ENCODE measurements around the gene PGAM2.
A peak's percentile ranks its signal among the peaks of the same experiment; 100 is the strongest.
"Not testable (repeated sequence)": the region's sequence is repeated elsewhere in the genome, so short reads cannot be mapped to it uniquely, and the experiment has no call there.

Gene PGAM2

DNA sequence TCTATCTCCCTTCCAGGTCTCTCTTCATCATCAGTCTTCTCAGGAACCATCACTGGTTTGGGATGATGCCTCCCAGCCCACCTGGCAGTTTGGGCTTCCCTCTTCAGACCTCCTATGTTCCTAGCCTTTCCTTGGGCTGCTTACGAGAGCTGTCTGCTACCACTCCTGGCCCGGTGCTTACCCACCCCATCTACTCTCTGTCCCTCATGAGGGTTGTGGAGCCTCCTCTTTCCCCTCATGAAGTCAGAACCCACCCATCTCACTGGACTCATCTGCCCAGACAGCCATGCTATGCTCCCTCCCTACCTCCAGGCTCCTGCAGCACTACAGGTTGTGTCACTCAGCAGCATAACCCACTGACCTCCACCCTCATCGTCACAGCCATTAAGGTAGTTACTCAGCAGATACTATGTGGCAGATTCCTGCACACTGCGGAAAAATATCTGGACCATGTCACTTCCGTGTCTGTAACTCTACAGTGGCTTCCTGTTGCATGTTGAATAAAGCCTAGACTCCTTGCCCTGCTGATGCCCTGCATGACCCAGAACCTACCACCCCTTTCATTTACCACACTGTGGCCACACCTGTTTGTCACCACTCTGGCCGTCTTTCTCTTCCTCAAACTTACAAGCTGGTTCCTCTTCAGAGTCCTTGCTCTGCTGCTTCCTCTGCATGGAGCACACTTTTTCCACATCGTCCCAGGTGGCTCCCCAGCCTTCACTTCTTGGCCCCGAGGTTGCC, 18.9 kb downstream of the PGAM2 start:
- no peak for DNase-seq

GRCh38 chr7:44045226-44046014, 19.9 kb downstream of the PGAM2 start:
- DNase-seq, result no peak

GRCh38 chr7:44044315-44045225, 20.8 kb downstream of the PGAM2 start, which contains the start of gene DBNL:
DBNL (plus strand) TSS chr7:44044702; CDS start chr7:44044738, 36 bp downstream.
- peak; percentile 79 for DNase-seq

DNA sequence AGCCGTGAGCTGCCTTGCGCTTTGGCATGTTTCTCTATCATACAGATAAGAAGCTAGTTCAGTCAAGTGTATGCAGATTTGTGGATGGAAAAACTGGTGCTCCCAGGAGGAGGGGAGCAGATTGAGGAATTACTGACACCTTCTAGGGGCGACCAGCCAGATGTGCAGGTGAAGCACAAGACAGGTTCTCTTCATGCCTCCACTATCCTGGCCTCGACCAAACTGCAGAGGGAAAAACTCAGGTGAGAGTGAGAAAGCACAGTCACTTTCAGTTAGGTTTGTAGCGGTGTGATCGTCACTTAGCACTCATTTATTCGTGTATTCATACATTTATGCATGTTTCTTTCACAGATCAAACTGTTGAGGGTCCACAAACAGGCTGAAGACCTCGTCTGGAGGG, 21.5 kb downstream of the PGAM2 start:
- no peak for DNase-seq

GRCh38 chr7:44042221-44042620, 23.1 kb downstream of the PGAM2 start:
- no peak for DNase-seq

- peak; percentile 5 for DNase-seq
Measured at GRCh38 chr7:44040493-44040891, 24.9 kb downstream of the PGAM2 start.

DNA sequence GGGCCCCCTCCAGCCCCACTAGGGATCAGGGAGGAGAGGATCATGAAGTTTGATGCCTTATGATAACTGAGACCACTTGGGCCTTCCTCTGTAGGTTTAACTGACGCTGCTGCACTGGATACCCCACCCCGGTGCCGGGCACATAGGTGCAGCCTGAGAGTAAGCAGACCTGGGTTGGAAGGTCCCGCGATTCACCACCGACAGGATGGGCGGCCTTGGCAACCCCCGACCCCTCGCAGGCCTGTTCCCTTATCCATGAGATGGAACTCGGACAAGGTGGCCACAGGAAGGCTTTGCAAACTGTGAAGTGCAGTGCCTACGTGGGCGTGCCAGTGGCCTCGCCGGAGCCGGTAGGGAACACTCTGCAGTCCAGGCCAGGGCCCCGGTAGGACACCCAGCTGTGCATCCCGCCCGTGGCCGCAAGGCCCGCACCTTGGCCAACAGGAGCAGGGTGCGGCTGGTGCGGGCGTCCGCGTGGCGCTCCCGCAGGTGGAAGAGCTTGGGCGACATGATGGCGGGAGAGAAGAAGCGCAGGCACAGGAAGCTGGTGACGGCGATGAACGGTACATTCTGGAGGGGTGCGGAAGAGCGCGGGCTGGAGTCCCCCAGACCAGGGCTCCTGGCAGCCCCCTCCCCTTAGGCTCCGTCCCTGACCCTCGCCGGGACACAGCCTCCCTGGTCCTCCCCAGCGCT, 25.4 kb downstream of the PGAM2 start:
- not testable (repeated sequence) for DNase-seq

- DNase-seq, result peak; percentile 89
Measured at GRCh38 chr7:44038961-44039558, 26.3 kb downstream of the PGAM2 start.

- DNase-seq, result not testable (repeated sequence)
Measured at GRCh38 chr7:44038553-44038952, 26.8 kb downstream of the PGAM2 start.

GRCh38 chr7:44037951-44038350, 27.4 kb downstream of the PGAM2 start:
- DNase-seq, result not testable (repeated sequence)

DNA sequence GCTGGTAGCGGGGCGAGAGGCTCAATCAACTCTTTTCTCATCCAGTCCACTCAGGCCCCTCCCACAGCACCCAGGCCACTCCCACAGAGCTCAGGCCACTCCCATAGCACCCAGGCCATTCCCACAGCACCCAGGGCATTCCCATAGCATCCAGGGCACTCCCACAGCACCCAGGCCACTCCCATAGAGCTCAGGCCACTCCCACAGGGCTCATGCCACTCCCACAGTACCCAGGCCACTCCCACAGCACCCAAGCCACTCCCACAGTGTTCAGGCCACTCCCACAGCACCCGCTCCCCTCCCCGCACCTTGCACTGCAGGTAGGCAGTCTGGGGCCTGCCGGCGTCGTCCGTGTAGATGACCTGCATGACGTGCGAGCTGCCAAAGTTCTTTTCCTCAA, 29.0 kb downstream of the PGAM2 start:
- peak; percentile 19 for DNase-seq

DNA sequence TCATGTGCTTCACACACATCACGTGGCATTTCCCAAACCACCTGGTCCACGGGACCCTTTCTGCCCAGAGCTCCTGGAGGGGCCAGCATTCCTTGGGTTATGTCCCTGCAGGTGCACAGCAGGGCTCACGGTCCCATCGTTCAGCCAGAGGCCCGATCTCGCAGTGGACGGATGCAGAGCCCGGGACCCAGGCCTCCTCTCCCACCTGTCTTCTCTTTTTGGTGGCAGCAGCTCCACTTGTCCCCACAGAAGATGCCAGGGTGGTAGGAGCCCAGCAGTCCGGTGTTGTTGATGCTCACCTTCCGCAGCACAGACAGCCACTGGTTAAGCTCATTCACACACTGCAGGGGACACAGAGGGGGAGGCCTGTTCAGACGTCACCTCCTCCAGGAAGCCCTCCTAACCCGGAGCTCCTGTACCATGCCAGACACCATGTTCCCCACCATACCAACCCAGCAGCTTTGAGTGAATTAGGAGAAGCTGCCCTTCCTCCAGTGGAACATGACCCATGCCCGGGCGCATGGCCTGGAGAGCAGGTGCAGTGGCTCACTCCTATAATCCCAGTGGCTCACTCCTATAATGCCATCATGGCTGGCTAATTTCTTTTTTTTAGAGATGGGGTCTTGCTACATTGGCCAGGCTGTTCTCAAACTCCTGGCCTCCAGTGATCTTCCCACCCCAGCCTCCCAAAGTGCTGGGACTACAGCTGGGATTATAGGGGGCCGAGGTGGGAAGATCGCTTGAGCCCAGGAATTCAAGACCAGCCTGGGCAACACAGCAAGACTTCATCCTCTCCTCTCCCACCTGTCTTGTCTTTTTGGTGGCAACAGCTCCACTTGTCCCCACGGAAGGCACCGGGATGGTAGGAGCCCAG, 31.2 kb downstream of the PGAM2 start:
- DNase-seq, result not testable (repeated sequence)

DNA sequence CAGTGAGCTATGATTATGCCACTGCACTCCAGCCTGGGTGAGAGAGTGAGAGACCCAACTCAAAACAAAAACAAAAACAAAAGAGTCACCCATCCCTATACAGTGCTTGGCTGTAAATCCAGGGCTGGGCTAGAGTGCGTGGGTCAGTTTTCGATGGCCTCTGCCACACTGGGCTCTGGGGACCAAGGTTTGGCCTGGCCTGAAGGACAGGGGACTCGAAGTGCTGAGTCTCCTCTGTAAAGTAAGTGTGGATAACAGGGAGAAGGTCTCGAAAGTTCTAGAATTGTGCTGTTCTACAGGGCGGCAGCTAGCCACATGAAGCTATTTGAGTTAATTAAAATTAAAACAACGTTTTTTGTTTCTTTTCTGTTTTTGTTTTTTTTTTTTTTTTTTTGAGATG, 33.3 kb downstream of the PGAM2 start:
- not testable (repeated sequence) for DNase-seq

- not testable (repeated sequence) for DNase-seq
Measured at GRCh38 chr7:44031319-44031718, 34.0 kb downstream of the PGAM2 start.

- not testable (repeated sequence) for DNase-seq
Measured at GRCh38 chr7:44030029-44030428, 35.3 kb downstream of the PGAM2 start.

- DNase-seq, result not testable (repeated sequence)
Measured at GRCh38 chr7:44029433-44029832, 35.9 kb downstream of the PGAM2 start.

DNA sequence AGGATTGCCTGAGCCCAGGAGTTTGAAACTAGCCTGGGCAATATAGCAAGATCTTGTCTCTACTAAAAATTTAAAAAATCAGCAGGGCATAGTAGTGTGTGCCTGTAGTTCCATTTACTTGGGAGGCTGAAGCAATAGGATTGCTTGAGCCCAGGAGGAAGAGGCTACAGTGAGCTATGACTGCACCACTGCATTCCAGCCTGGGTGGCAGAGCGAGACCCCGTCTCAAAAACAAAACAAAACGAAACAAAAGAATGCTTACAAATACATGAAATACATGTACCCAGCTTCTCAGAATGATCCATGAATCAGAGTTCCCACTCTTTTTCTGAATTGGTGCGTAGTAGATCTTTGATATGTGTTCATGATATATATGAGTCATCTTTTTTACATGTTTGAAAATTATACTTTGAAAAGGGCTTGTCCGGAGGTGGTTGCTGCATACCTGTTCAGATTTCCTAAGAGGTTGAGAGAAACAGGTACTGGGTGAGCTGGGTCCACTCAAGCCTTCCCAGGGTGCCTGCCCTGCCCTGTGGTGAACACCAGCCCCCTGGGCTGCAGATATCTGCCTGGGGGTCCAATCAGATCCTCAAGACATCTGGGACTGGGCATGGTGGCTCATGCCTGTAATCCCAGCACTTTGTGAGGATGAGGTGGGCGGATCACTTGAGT, 42.4 kb downstream of the PGAM2 start:
- DNase-seq, result not testable (repeated sequence)

GRCh38 chr7:44022069-44022468, 43.3 kb downstream of the PGAM2 start:
- DNase-seq, result not testable (repeated sequence)

GRCh38 chr7:44019825-44020224, 45.5 kb downstream of the PGAM2 start:
- DNase-seq, result not testable (repeated sequence)
